K562 (cell line): ENCODE measurements around the gene PRDM15. TPM values are rescaled to one million over a fixed set of nuclear protein-coding genes. Genes with fewer than 3 reads are reported as not detected.
A peak's percentile ranks its signal among the peaks of the same experiment; 100 is the strongest.
"Not testable (repeated sequence)": the region's sequence is repeated elsewhere in the genome, so short reads cannot be mapped to it uniquely, and the experiment has no call there.

Source experiments
- ATAC-seq: fragments of 200-7000 bp; cut with Tn5 transposase; 3 replicates; pipeline ENCODE4 v1.9.1; 2020; ENCODE audit warnings: moderate library complexity
- BruUV-seq: library from RNA; stranded (reverse); fragments of 400-500 nt; replicated peaks from 2 replicates; lab custom pipeline; 2021; lab: Mats Ljungman, UMichigan
- CTCF ChIA-PET: fragments of 300-600 bp; formaldehyde crosslinking; extraction: SDS; loops from one replicate; lab custom pipeline; 2021; ENCODE audit warnings: low intra/inter-chr PET ratio; lab: Yijun Ruan, JAX
- POLR2A ChIA-PET: fragments of 300-600, 350-650 bp; sonication (Branson Sonifier 250); formaldehyde crosslinking; extraction: SDS; loops from one replicate; lab custom pipeline; 2021; ENCODE audit warnings: antibody characterized with exemption, inconsistent platforms; lab: Yijun Ruan, JAX
- DNase-seq, 4 experiments: peaks; one replicate each; pipeline versions ENCODE4 v3.0.0 to v3.0.0-alpha.2; 2011 to 2018; ENCODE audit warnings: low spot score in 3 of 4, mixed read lengths in 3 of 4; ENCODE audit errors: extremely low read depth in 1 of 4
- FAIRE-seq: peaks from 2 replicates; lab custom pipeline; 2011; peaks lifted over from hg19 to GRCh38; lab: Jason Lieb, UNC
- H2AFZ ChIP-seq: 2 replicates; pipeline ENCODE4 v1.6.0; 2011; ENCODE audit warnings: low read depth, low read length, control low read depth, inconsistent platforms
- H3K27ac ChIP-seq: fragments of 200-600 bp; 3 replicates; pipeline ENCODE4 v1.8.0; 2011; ENCODE audit warnings: low read depth, mild to moderate bottlenecking, control low read depth, inconsistent platforms, low read length, moderate library complexity, mixed read lengths; ENCODE audit errors: extremely low read depth
- H3K27me3 ChIP-seq, 2 experiments: fragments of 300-600 bp in 1 of 2; 2 replicates in 1 of 2; 3 replicates in 1 of 2; pipeline versions ENCODE4 v1.6.0 to v1.8.0; 2011; ENCODE audit warnings: inconsistent platforms in 2 of 2, low read length in 2 of 2, mild to moderate bottlenecking in 1 of 2, mixed read lengths in 1 of 2, moderate library complexity in 1 of 2; ENCODE audit not compliant: control insufficient read depth in 2 of 2, insufficient read depth in 2 of 2
- H3K36me3 ChIP-seq: fragments of 300-600 bp; 3 replicates; pipeline ENCODE4 v1.8.0; 2011; ENCODE audit warnings: mild to moderate bottlenecking, low read length, inconsistent platforms; ENCODE audit not compliant: control insufficient read depth, insufficient read depth
- H3K4me1 ChIP-seq, 2 experiments: fragments of 200-600 bp in 1 of 2; replicated peaks in 1 of 2; 2 replicates in 1 of 2; 3 replicates in 1 of 2; pipeline versions ENCODE4 v1.5.1 to v1.8.0; 2011; ENCODE audit warnings: inconsistent platforms in 2 of 2, low read length in 2 of 2, mild to moderate bottlenecking in 1 of 2, mixed read lengths in 1 of 2, moderate library complexity in 1 of 2; ENCODE audit not compliant: control insufficient read depth in 2 of 2, insufficient read depth in 2 of 2
- H3K4me2 ChIP-seq: 2 replicates; pipeline ENCODE4 v1.6.1; 2011; ENCODE audit warnings: low read length, control low read depth, inconsistent platforms, mixed read lengths; ENCODE audit not compliant: insufficient read depth
- H3K4me3 ChIP-seq: fragments of 200-600 bp; sonication (generic), shearing (Covaris generic); 2 replicates; pipeline ENCODE4 v1.5.1; 2016; ENCODE audit warnings: control low read depth, inconsistent platforms
- H3K79me2 ChIP-seq: fragments of 200-600 bp; 3 replicates; pipeline ENCODE4 v1.8.0; 2011; ENCODE audit warnings: low read length, inconsistent platforms; ENCODE audit not compliant: control insufficient read depth, insufficient read depth
- H3K9ac ChIP-seq, 2 experiments: 2 replicates each; pipeline versions ENCODE4 v1.6.0 to v1.6.1; 2011; ENCODE audit warnings: low read depth in 2 of 2, low read length in 2 of 2, control low read depth in 1 of 2, inconsistent platforms in 1 of 2, mild to moderate bottlenecking in 1 of 2, mixed read lengths in 1 of 2; ENCODE audit not compliant: insufficient read depth in 1 of 2
- H3K9me1 ChIP-seq: one replicate; pipeline ENCODE4 v1.6.0; 2011; ENCODE audit warnings: inconsistent platforms, mild to moderate bottlenecking, low read length, moderate library complexity; ENCODE audit not compliant: control insufficient read depth, insufficient read depth
- H3K9me3 ChIP-seq: replicated peaks from 2 replicates; pipeline ENCODE4 v1.5.1; 2011; ENCODE audit warnings: low read depth, low read length, inconsistent platforms; ENCODE audit not compliant: control insufficient read depth, insufficient read depth
- H4K20me1 ChIP-seq: replicated peaks from 2 replicates; pipeline ENCODE4 v1.6.1; 2011; ENCODE audit warnings: low read length, inconsistent platforms, mixed read lengths; ENCODE audit not compliant: control insufficient read depth, insufficient read depth
- BRF1 ChIP-seq: IDR thresholded peaks from 3 replicates; pipeline ENCODE4 v1.6.1; 2011; ENCODE audit warnings: borderline replicate concordance, mild to moderate bottlenecking; ENCODE audit not compliant: insufficient read length; ENCODE audit errors: extremely low read depth
- CBX1 ChIP-seq: sonication (generic); IDR thresholded peaks from 2 replicates; pipeline ENCODE4 v1.6.1; 2016; ENCODE audit warnings: antibody characterized with exemption, low read depth, mild to moderate bottlenecking
- CBX2 ChIP-seq: fragments of 200-600 bp; sonication (generic); IDR thresholded peaks from one replicate; pipeline ENCODE4 v1.6.1; 2012; ENCODE audit warnings: mild to moderate bottlenecking, low read length, inconsistent platforms; ENCODE audit not compliant: insufficient read depth, poor library complexity, severe bottlenecking
- EHMT2 ChIP-seq: fragments of 450-650 bp; IDR thresholded peaks from 2 replicates; pipeline ENCODE4 v1.6.1; 2018; ENCODE audit warnings: antibody characterized with exemption
- ETV6 ChIP-seq, 3 experiments: fragments of 150-350 bp in 1 of 3; sonication (generic) in 1 of 3; formaldehyde crosslinking in 1 of 3; IDR thresholded peaks; 2 replicates each; pipeline versions ENCODE4 v1.6.1 to v1.8.0; 2014 to 2022; ENCODE audit warnings: borderline replicate concordance in 2 of 3, low read depth in 2 of 3, antibody characterized with exemption in 1 of 3, low read length in 1 of 3, mild to moderate bottlenecking in 1 of 3, missing genetic modification reagents in 1 of 3
- MCM2 ChIP-seq: fragments of 450-650 bp; IDR thresholded peaks from 2 replicates; pipeline ENCODE4 v1.6.1; 2017; ENCODE audit warnings: low read depth, mild to moderate bottlenecking
- RB1 ChIP-seq: fragments of 450-650 bp; IDR thresholded peaks from 2 replicates; pipeline ENCODE4 v1.6.1; 2017; ENCODE audit warnings: low read depth, mild to moderate bottlenecking
- SMAD1 ChIP-seq: fragments of 150-350 bp; IDR thresholded peaks from 2 replicates; pipeline ENCODE4 v1.6.1; 2014; ENCODE audit warnings: low read length, low read depth; ENCODE audit not compliant: partially characterized antibody
- SMC3 ChIP-seq: conservative IDR thresholded peaks from 2 replicates; pipeline ENCODE4 v1.6.1; 2011; ENCODE audit warnings: low read depth, low read length, improper control_type of control experiment; ENCODE audit not compliant: insufficient read depth
- TEAD1 ChIP-seq, 2 experiments: fragments of 450-650 bp in 1 of 2; sonication (generic) in 1 of 2; formaldehyde crosslinking; IDR thresholded peaks; 2 replicates each; pipeline versions ENCODE4 v1.4.0 to v1.8.0; 2020 to 2022; ENCODE audit warnings: mild to moderate bottlenecking in 2 of 2, missing genetic modification reagents in 1 of 2
- THRAP3 ChIP-seq: fragments of 450-650 bp; IDR thresholded peaks from 2 replicates; pipeline ENCODE4 v1.6.1; 2016; ENCODE audit warnings: mild to moderate bottlenecking, inconsistent platforms, borderline replicate concordance
- WGBS: fragments of 100-300 bp; shearing (Covaris generic); methylation state at CpG from one replicate; pipeline ENCODE4 v1.1.6; 2016; ENCODE audit warnings: low coverage, mixed read lengths; ENCODE audit not compliant: insufficient coverage; ENCODE audit errors: missing lambda C conversion rate; 5-methylcytosine and 5-hydroxymethylcytosine counted together
- in situ Hi-C: fragments of 300-500 bp; cut with MboI; formaldehyde crosslinking; loops from 4 replicates; pipeline ENCODE4 v1.15.0; 2018; ENCODE audit warnings: inconsistent platforms, mixed read lengths
- intact Hi-C: fragments of 100-400 bp; cut with micrococcal nuclease; formaldehyde crosslinking; loops from 2 replicates; pipeline ENCODE4 v1.14.2; 2022
- polyA plus RNA-seq, 8 experiments: library from polyadenylated mRNA; depleted of rRNA in 4 of 8; stranded (reverse) in 5 of 8; unstranded in 3 of 8; fragments of >200 nt; fragmentation: Nextera tagmentation in 2 of 8; fragmentation: Illumina TruSeq in 1 of 8; extraction: Ambion mirVana in 2 of 8; extraction: Trizol in 1 of 8; gene quantifications; 2 replicates each; pipeline versions ENCODE4 v1.2.1 to v1.2.3, GENCODE V29; 2011 to 2014; ENCODE audit warnings: inconsistent platforms in 1 of 8, missing spikeins in 1 of 8
- total RNA-seq, 7 experiments: library from RNA; depleted of rRNA in 6 of 7; stranded (reverse); fragments of >200 nt in 6 of 7; fragmentation: Illumina TruSeq in 2 of 7; extraction: Trizol in 2 of 7; gene quantifications; 2 replicates each; pipeline versions ENCODE4 v1.2.1 to v1.2.3, GENCODE V29; 2011 to 2021; ENCODE audit warnings: low replicate concordance in 1 of 7

The PRDM15 gene
- total and polyA plus RNA-seq, 9 of the 15 experiments (the other 6 are each of a cell fraction or from before 2014, with no cell fraction given) = 0.93 to 9.2 (median 6.2) TPM

- no peak for TF ChIP-seq MCM2
Observed at GRCh38 chr21:41786509-41786987, 92.6 kb downstream of the PRDM15 start (continued).

GRCh38 chr21:41785262-41785661 lies 93.9 kb downstream of the PRDM15 start:
- intact Hi-C loops, H3K36me3 ChIP-seq, H3K4me2 ChIP-seq, CTCF ChIA-PET, H4K20me1 ChIP-seq, H3K9me1 ChIP-seq, H3K4me3 ChIP-seq, H3K79me2 ChIP-seq, H2AFZ ChIP-seq, in situ Hi-C loops, POLR2A ChIA-PET, H3K9me3 ChIP-seq, FAIRE-seq, H3K9ac ChIP-seq, DNase-seq, BruUV-seq, ATAC-seq, H3K27ac ChIP-seq: not testable (repeated sequence)
- Histone ChIP-seq H3K4me1 (peaks cover 6 to 12% of the 10 kb centered on the region in 2 experiments; a peak in 4 of 5 replicates), H3K27me3 (peaks cover 18% of the 10 kb centered on the region in 2 experiments; a peak in 4 of 5 replicates)
- 18% methylated on average over 11 of the region's 12 CpGs for WGBS

DNA sequence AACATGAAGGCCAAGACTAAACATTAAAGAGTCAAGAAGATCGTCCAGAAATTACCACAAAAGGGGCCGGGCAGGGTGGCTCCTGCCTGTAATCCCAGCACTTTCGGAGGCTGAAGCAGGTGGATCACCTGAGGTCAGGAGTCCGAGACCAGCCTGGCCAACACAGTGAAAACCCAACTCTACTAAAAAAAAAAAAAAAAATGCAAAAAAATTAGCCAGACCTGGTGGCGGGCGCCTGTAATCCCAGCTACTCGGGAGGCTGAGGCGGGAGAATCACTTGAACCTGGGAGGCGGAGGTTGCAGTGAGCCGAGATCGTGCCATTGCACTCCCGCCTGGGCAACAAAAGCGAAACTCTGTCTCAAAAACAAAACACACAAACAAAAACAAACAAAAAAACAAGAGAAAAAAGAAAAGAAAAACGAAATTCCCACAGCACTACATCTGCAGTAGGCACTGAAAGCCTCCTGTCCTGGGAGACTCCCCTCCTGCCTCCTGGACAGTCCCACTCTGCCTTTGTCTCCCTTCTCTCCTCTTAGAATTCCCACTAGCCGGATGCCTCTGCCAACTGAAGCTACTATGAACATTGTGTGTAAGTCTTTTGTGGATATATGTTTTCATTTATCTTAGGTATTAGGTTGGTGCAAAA lies 94.6 kb downstream of the PRDM15 start:
- peaks cover 6 to 12% of the 10 kb centered on the region in 2 experiments; a peak in 4 of 5 replicates for H3K4me1 ChIP-seq
- H3K9me1 ChIP-seq = no peaks in the 10 kb centered on the region
- H4K20me1 ChIP-seq = no peaks in the 10 kb centered on the region
- H3K9ac ChIP-seq = no peak overlapping the region
- peaks cover 18 to 19% of the 10 kb centered on the region in 2 experiments; a peak in 4 of 5 replicates for H3K27me3 ChIP-seq
- H2AFZ ChIP-seq = no peak overlapping the region
- no peaks in the 10 kb centered on the region for H3K79me2 ChIP-seq
- no TSS peak for BruUV-seq
- FAIRE-seq = no peak
- H3K27ac ChIP-seq = no peak overlapping the region
- H3K4me3 ChIP-seq = no peak overlapping the region
- in situ Hi-C loops (loop anchor here (5.0 kb wide), 1 partner anchor 172 kb away; no protein-coding TSS in a partner anchor), intact Hi-C loops (no loop called here)
- no peak overlapping the region for H3K4me2 ChIP-seq
- ChIA-PET POLR2A (no interaction called here), CTCF (no interaction called here)
- no peaks in the 10 kb centered on the region for H3K36me3 ChIP-seq
- no peak for ATAC-seq
- no peaks in the 10 kb centered on the region for H3K9me3 ChIP-seq
- no peak for DNase-seq
- WGBS = 13% methylated on average over 15 of the region's 15 CpGs
- TF ChIP-seq RB1 = no peak
- TF ChIP-seq SMAD1 = no peak
- TF ChIP-seq BRF1 = no peak
- peak; percentile 95 for TF ChIP-seq CBX2
- TF ChIP-seq EHMT2 = no peak
- no peak for TF ChIP-seq SMC3
- no peak for TF ChIP-seq TEAD1 (CRISPR knock-in tag; IDR thresholded peaks at IDR 0.05)
- TF ChIP-seq ETV6 (IDR thresholded peaks at IDR 0.05; ENCODE audit: borderline replicate concordance in 1 of 2, low read depth in 2 of 2, low read length in 1 of 2) = no peak
- no peak for TF ChIP-seq ETV6 (CRISPR knock-in tag; IDR thresholded peaks at IDR 0.05; ENCODE audit: borderline replicate concordance)
- TF ChIP-seq CBX1 = no peak
- TF ChIP-seq THRAP3 = no peak
